MM.1S (cell line): ENCODE results near the gene HS3ST1.

Experiments used
- DNase-seq: peaks from one replicate; pipeline ENCODE4 v3.0.0-alpha.2; 2015
- H2AFZ ChIP-seq: fragments of 300-600 bp; sonication (generic); 2 replicates; pipeline ENCODE4 v1.6.0; 2016; ENCODE audit warnings: antibody characterized with exemption, low read length
- H3F3A ChIP-seq: fragments of 300-600 bp; sonication (generic); 2 replicates; pipeline ENCODE4 v1.6.1; 2016; ENCODE audit warnings: mild to moderate bottlenecking, antibody characterized with exemption, low read length, moderate library complexity, mixed read lengths; ENCODE audit not compliant: insufficient read depth
- H3K27ac ChIP-seq: fragments of 300-600 bp; sonication (generic); 2 replicates; pipeline ENCODE4 v1.5.1; 2016; ENCODE audit warnings: mild to moderate bottlenecking, low read length
- H3K27me3 ChIP-seq: fragments of 300-600 bp; sonication (generic); replicated peaks from 2 replicates; pipeline ENCODE4 v1.6.0; 2016; ENCODE audit warnings: low read length; ENCODE audit not compliant: insufficient read depth
- H3K36me3 ChIP-seq: fragments of 300-600 bp; sonication (generic); replicated peaks from 2 replicates; pipeline ENCODE4 v1.6.1; 2016; ENCODE audit warnings: mild to moderate bottlenecking, low read length, mixed read lengths; ENCODE audit not compliant: insufficient read depth
- H3K4me1 ChIP-seq: fragments of 300-600 bp; sonication (generic); 2 replicates; pipeline ENCODE4 v1.6.1; 2016; ENCODE audit warnings: low read length, mixed read lengths
- H3K4me2 ChIP-seq: fragments of 300-600 bp; sonication (generic); 2 replicates; pipeline ENCODE4 v1.6.0; 2016; ENCODE audit warnings: low read depth, low read length
- H3K4me3 ChIP-seq: fragments of 300-600 bp; sonication (generic); 2 replicates; pipeline ENCODE4 v1.5.1; 2016; ENCODE audit warnings: low read length, mixed read lengths
- H3K79me2 ChIP-seq: fragments of 300-600 bp; sonication (generic); 2 replicates; pipeline ENCODE4 v1.6.1; 2016; ENCODE audit warnings: mixed run types, low read length, mixed read lengths
- H3K9ac ChIP-seq: fragments of 300-600 bp; sonication (generic); 2 replicates; pipeline ENCODE4 v1.6.1; 2016; ENCODE audit warnings: low read length, mixed read lengths
- H3K9me2 ChIP-seq: fragments of 300-600 bp; sonication (generic); replicated peaks from 2 replicates; pipeline ENCODE4 v1.6.1; 2016; ENCODE audit warnings: mild to moderate bottlenecking, low read length, mixed read lengths; ENCODE audit not compliant: insufficient read depth
- H3K9me3 ChIP-seq: fragments of 300-600 bp; sonication (generic); replicated peaks from 2 replicates; pipeline ENCODE4 v1.6.1; 2016; ENCODE audit warnings: mild to moderate bottlenecking, low read length, mixed read lengths; ENCODE audit not compliant: insufficient read depth
- H4K20me1 ChIP-seq: fragments of 300-600 bp; sonication (generic); 2 replicates; pipeline ENCODE4 v1.6.1; 2016; ENCODE audit warnings: mild to moderate bottlenecking, low read length, moderate library complexity, mixed read lengths; ENCODE audit not compliant: insufficient read depth
- CTCF ChIP-seq: fragments of 300-600 bp; sonication (generic); IDR thresholded peaks from 2 replicates; pipeline ENCODE4 v1.5.1; 2016; ENCODE audit warnings: antibody characterized with exemption, low read length, mixed read lengths
- EZH2 ChIP-seq: fragments of 300-600 bp; sonication (generic); optimal IDR thresholded peaks from 2 replicates; pipeline ENCODE3; 2017; ENCODE audit warnings: low read depth, mild to moderate bottlenecking, antibody characterized with exemption, low read length, mixed read lengths
- EZH2phosphoT487 ChIP-seq: fragments of 300-600 bp; sonication (generic); IDR thresholded peaks from 2 replicates; pipeline ENCODE4 v1.6.1; 2018; ENCODE audit warnings: antibody characterized with exemption, low read length

HS3ST1 gene

GRCh38 chr4:11366859-11367258 is 61.8 kb downstream of the HS3ST1 start:
- TF ChIP-seq CTCF (no peak), EZH2phosphoT487 (no peak), EZH2 (no peak)
- Histone ChIP-seq H3K27me3 (no peaks in the 10 kb centered on the region), H3K9me3 (no peaks in the 10 kb centered on the region; the same call in 1 of the 2 replicates), H3K79me2 (no peaks in the 10 kb centered on the region), H3K27ac (no peak overlapping the region), H3F3A (no peaks in the 10 kb centered on the region), H3K36me3 (no peaks in the 10 kb centered on the region), H3K9me2 (no peaks in the 10 kb centered on the region), H3K4me3 (no peak overlapping the region), H2AFZ (no peak overlapping the region), H3K4me2 (no peak overlapping the region), H4K20me1 (no peaks in the 10 kb centered on the region), H3K9ac (no peak overlapping the region), H3K4me1 (no peaks in the 10 kb centered on the region)
- no peak for DNase-seq

- Histone ChIP-seq H3K27ac (no peak overlapping the region), H3F3A (no peaks in the 10 kb centered on the region), H4K20me1 (no peaks in the 10 kb centered on the region), H3K9me2 (no peaks in the 10 kb centered on the region), H3K9ac (no peak overlapping the region), H3K4me1 (no peaks in the 10 kb centered on the region), H2AFZ (no peak overlapping the region), H3K27me3 (no peaks in the 10 kb centered on the region), H3K36me3 (no peaks in the 10 kb centered on the region), H3K79me2 (no peaks in the 10 kb centered on the region), H3K9me3 (no peaks in the 10 kb centered on the region; the same call in 1 of the 2 replicates), H3K4me2 (no peak overlapping the region), H3K4me3 (no peak overlapping the region)
- DNase-seq = no peak
- TF ChIP-seq CTCF = no peak
- TF ChIP-seq EZH2phosphoT487 = no peak
- TF ChIP-seq EZH2 = no peak
Measured at GRCh38 chr4:11365039-11365438, 63.7 kb downstream of the HS3ST1 start.

- no peak for DNase-seq
- H3K9ac ChIP-seq = no peak overlapping the region
- H3K4me1 ChIP-seq = no peaks in the 10 kb centered on the region
- no peak overlapping the region for H3K4me3 ChIP-seq
- H3K4me2 ChIP-seq = no peak overlapping the region
- H2AFZ ChIP-seq = no peak overlapping the region
- no peak for TF ChIP-seq EZH2
- TF ChIP-seq CTCF = no peak
- no peak for TF ChIP-seq EZH2phosphoT487
- no peak overlapping the region for H3K27ac ChIP-seq
- no peaks in the 10 kb centered on the region for H3K9me3 ChIP-seq
- no peaks in the 10 kb centered on the region for H3K27me3 ChIP-seq
- H3K36me3 ChIP-seq = no peaks in the 10 kb centered on the region
- H3K79me2 ChIP-seq = no peaks in the 10 kb centered on the region
- H3F3A ChIP-seq = no peaks in the 10 kb centered on the region
- H3K9me2 ChIP-seq = 0 out of 2 replicates have a peak, but pooled peaks cover 2% of the 10 kb centered on the region
- H4K20me1 ChIP-seq = no peaks in the 10 kb centered on the region
Measured at GRCh38 chr4:11359591-11359990, 69.1 kb downstream of the HS3ST1 start.
